ENCODE data around the gene LCN15.

- TF ChIP-seq CTCF (IDR thresholded peaks at IDR 0.05) (no peak), POLR2A (IDR thresholded peaks at IDR 0.05) (no peak)
Observed at GRCh38 chr9:136739509-136739908, 24.8 kb downstream of the LCN15 start.
